LNCAP (cell line): ENCODE measurements around the gene KCTD21.

Experiments
- CTCF ChIP-seq: fragments of 450-650 bp; IDR thresholded peaks from 2 replicates; pipeline ENCODE4 v1.5.1; 2017; ENCODE audit warnings: mild to moderate bottlenecking

Gene KCTD21

GRCh38 chr11:78214331-78215194 is 26.1 kb upstream of the KCTD21 start:
- TF ChIP-seq CTCF = no peak

GRCh38 chr11:78213526-78214330 is 25.3 kb upstream of the KCTD21 start:
- TF ChIP-seq CTCF = no peak

GRCh38 chr11:78212586-78213371 is 24.4 kb upstream of the KCTD21 start:
- no peak for TF ChIP-seq CTCF

- no peak for TF ChIP-seq CTCF
These were observed 23.1 kb upstream of the KCTD21 start for GRCh38 chr11:78211565-78211964.

GRCh38 chr11:78210000-78210608 is 21.7 kb upstream of the KCTD21 start:
- TF ChIP-seq CTCF = no peak

GRCh38 chr11:78209478-78209877 is 21.1 kb upstream of the KCTD21 start:
- no peak for TF ChIP-seq CTCF
